Liver (tissue), 9 donors: ENCODE results near the gene SBNO1. TPM values are rescaled to one million over a fixed set of nuclear protein-coding genes. Genes with fewer than 3 reads are reported as not detected.

Experiments used
- DNase-seq: peaks from one replicate; pipeline ENCODE4 v3.0.0-alpha.2; 2017; ENCODE audit warnings: low spot score
- H3K27ac ChIP-seq, 2 donors: one replicate each; pipeline ENCODE4 v1.7.0; 2013; ENCODE audit warnings: inconsistent platforms in 2 of 2, low read length in 2 of 2, control low read depth in 1 of 2, low read depth in 1 of 2, mild to moderate bottlenecking in 1 of 2
- H3K27me3 ChIP-seq, 4 donors: one replicate each; pipeline versions ENCODE4 v1.6.1 to v1.7.0; 2013; ENCODE audit warnings: low read length in 3 of 4, inconsistent platforms in 1 of 4, mild to moderate bottlenecking in 1 of 4, moderate library complexity in 1 of 4; ENCODE audit not compliant: control insufficient read depth in 4 of 4, insufficient read depth in 4 of 4
- H3K36me3 ChIP-seq, 4 donors: one replicate each; pipeline versions ENCODE4 v1.6.1 to v1.7.0; 2013; ENCODE audit warnings: low read length in 3 of 4, mild to moderate bottlenecking in 3 of 4, low read depth in 1 of 4, moderate library complexity in 1 of 4; ENCODE audit not compliant: control insufficient read depth in 4 of 4, insufficient read depth in 3 of 4
- H3K4me1 ChIP-seq, 4 donors: one replicate each; pipeline versions ENCODE4 v1.6.1 to v1.7.0; 2013; ENCODE audit warnings: low read length in 3 of 4, mild to moderate bottlenecking in 3 of 4, moderate library complexity in 1 of 4; ENCODE audit not compliant: control insufficient read depth in 4 of 4, insufficient read depth in 4 of 4
- H3K4me3 ChIP-seq, 3 donors: one replicate each; pipeline versions ENCODE4 v1.6.1 to v1.7.0; 2013; ENCODE audit warnings: low read length in 3 of 3, control low read depth in 1 of 3, low read depth in 1 of 3, mild to moderate bottlenecking in 1 of 3
- H3K9ac ChIP-seq, 2 donors: one replicate each; pipeline ENCODE4 v1.7.0; 2013; ENCODE audit warnings: low read length in 2 of 2, mild to moderate bottlenecking in 2 of 2, moderate library complexity in 2 of 2, control low read depth in 1 of 2, low read depth in 1 of 2
- H3K9me3 ChIP-seq, 4 donors: one replicate each; pipeline versions ENCODE4 v1.6.1 to v1.7.0; 2013; ENCODE audit warnings: low read length in 3 of 4; ENCODE audit not compliant: control insufficient read depth in 4 of 4
- ATF3 ChIP-seq: IDR thresholded peaks from 2 replicates; pipeline ENCODE4 v1.6.1; 2016; ENCODE audit warnings: antibody characterized with exemption
- CTCF ChIP-seq: fragments of 150-350 bp; IDR thresholded peaks from 2 replicates; pipeline ENCODE4 v1.5.1; 2017; ENCODE audit warnings: improper control_type of control experiment, low read depth, low read length; ENCODE audit not compliant: missing input control
- EGR1 ChIP-seq, 2 donors: IDR thresholded peaks; 2 replicates each; pipeline ENCODE4 v1.6.1; 2016 to 2018; ENCODE audit warnings: antibody characterized with exemption in 2 of 2, low read depth in 2 of 2
- FOXA2 ChIP-seq: IDR thresholded peaks from 2 replicates; pipeline ENCODE4 v1.6.1; 2016; ENCODE audit warnings: antibody characterized with exemption
- HNF4A ChIP-seq, 2 donors: conservative IDR thresholded peaks; 2 replicates each; pipeline ENCODE4 v1.6.1; 2016; ENCODE audit warnings: antibody characterized with exemption in 2 of 2, mild to moderate bottlenecking in 2 of 2
- HNF4G ChIP-seq: IDR thresholded peaks from 2 replicates; pipeline ENCODE4 v1.6.1; 2016; ENCODE audit warnings: antibody characterized with exemption
- JUND ChIP-seq, 2 donors: IDR thresholded peaks; 2 replicates each; pipeline ENCODE4 v1.6.1; 2016; ENCODE audit warnings: antibody characterized with exemption in 2 of 2
- MAX ChIP-seq: IDR thresholded peaks from 2 replicates; pipeline ENCODE4 v1.6.1; 2016; ENCODE audit warnings: antibody characterized with exemption
- NR2F2 ChIP-seq: IDR thresholded peaks from 2 replicates; pipeline ENCODE4 v1.6.1; 2016; ENCODE audit warnings: antibody characterized with exemption
- RAD21 ChIP-seq, 2 donors: IDR thresholded peaks; 2 replicates each; pipeline ENCODE4 v1.6.1; 2016; ENCODE audit warnings: antibody characterized with exemption in 2 of 2, mild to moderate bottlenecking in 2 of 2
- RXRA ChIP-seq, 2 donors: IDR thresholded peaks; 2 replicates each; pipeline ENCODE4 v1.6.1; 2017 to 2018; ENCODE audit warnings: antibody characterized with exemption in 2 of 2, mild to moderate bottlenecking in 1 of 2
- SP1 ChIP-seq: IDR thresholded peaks from 2 replicates; pipeline ENCODE4 v1.6.1; 2018; ENCODE audit warnings: antibody characterized with exemption, mild to moderate bottlenecking
- YY1 ChIP-seq: IDR thresholded peaks from 2 replicates; pipeline ENCODE4 v1.6.1; 2016; ENCODE audit warnings: antibody characterized with exemption, mild to moderate bottlenecking
- ZBTB33 ChIP-seq: IDR thresholded peaks from 2 replicates; pipeline ENCODE4 v1.6.1; 2016; ENCODE audit warnings: antibody characterized with exemption
- WGBS: extraction: QIAGEN DNeasy Blood & Tissue Kit; methylation state at CpG from one replicate; pipeline ENCODE4 v1.1.7; 2013; 5-methylcytosine and 5-hydroxymethylcytosine counted together
- polyA plus RNA-seq, 2 donors: library from polyadenylated mRNA; stranded (reverse) in 1 of 2; unstranded in 1 of 2; fragments of 200-250 nt in 1 of 2; fragments of >200 nt in 1 of 2; fragmentation: Nextera tagmentation in 1 of 2; extraction: Ambion mirVana in 1 of 2; gene quantifications; one replicate each; pipeline versions ENCODE4 v1.2.1 to v1.2.3, GENCODE V29; 2013 to 2015
- total RNA-seq, 2 donors: library from RNA; depleted of rRNA; stranded (reverse); fragments of >200 nt; gene quantifications; one replicate each; pipeline ENCODE4 v1.2.3, GENCODE V29; 2014
- TF ChIP-seq, protein P1 (sequence below): IDR thresholded peaks from 2 replicates; pipeline ENCODE4 v1.6.1; 2016; ENCODE audit warnings: antibody characterized with exemption, mild to moderate bottlenecking
- donor health status: healthy.
- donor health status: healthy.
- donor health status: healthy.
- donor health status: healthy.
- donor health status: healthy.

The SBNO1 gene
- total and polyA plus RNA-seq, 4 donors, result 4.0 to 19.8 (median 10.4) TPM

- Histone ChIP-seq H3K27ac (no peak overlapping the region), H3K9me3 (no peaks in the 10 kb centered on the region), H3K9ac (no peak overlapping the region), H3K4me1 (peaks cover 0 to 4% (median 3%) of the 10 kb centered on the region in 4 donors), H3K4me3 (no peak overlapping the region), H3K27me3 (no peaks in the 10 kb centered on the region), H3K36me3 (peaks cover 8 to 42% (median 30%) of the 10 kb centered on the region in 4 donors)
- no peak for DNase-seq
- TF ChIP-seq MAX, result no peak
- no peak for TF ChIP-seq SP1
- no peak for TF ChIP-seq RXRA (IDR thresholded peaks at IDR 0.05)
- TF ChIP-seq RAD21 (IDR thresholded peaks at IDR 0.05), result no peak
- TF ChIP-seq, protein P1, sequence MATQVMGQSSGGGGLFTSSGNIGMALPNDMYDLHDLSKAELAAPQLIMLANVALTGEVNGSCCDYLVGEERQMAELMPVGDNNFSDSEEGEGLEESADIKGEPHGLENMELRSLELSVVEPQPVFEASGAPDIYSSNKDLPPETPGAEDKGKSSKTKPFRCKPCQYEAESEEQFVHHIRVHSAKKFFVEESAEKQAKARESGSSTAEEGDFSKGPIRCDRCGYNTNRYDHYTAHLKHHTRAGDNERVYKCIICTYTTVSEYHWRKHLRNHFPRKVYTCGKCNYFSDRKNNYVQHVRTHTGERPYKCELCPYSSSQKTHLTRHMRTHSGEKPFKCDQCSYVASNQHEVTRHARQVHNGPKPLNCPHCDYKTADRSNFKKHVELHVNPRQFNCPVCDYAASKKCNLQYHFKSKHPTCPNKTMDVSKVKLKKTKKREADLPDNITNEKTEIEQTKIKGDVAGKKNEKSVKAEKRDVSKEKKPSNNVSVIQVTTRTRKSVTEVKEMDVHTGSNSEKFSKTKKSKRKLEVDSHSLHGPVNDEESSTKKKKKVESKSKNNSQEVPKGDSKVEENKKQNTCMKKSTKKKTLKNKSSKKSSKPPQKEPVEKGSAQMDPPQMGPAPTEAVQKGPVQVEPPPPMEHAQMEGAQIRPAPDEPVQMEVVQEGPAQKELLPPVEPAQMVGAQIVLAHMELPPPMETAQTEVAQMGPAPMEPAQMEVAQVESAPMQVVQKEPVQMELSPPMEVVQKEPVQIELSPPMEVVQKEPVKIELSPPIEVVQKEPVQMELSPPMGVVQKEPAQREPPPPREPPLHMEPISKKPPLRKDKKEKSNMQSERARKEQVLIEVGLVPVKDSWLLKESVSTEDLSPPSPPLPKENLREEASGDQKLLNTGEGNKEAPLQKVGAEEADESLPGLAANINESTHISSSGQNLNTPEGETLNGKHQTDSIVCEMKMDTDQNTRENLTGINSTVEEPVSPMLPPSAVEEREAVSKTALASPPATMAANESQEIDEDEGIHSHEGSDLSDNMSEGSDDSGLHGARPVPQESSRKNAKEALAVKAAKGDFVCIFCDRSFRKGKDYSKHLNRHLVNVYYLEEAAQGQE, result no peak
- no peak for TF ChIP-seq ZBTB33
- no peak for TF ChIP-seq JUND (IDR thresholded peaks at IDR 0.05)
- TF ChIP-seq EGR1 (IDR thresholded peaks at IDR 0.05; ENCODE audit: low read depth in 2 of 2), result no peak
- no peak for TF ChIP-seq FOXA2
- TF ChIP-seq NR2F2, result no peak
- no peak for TF ChIP-seq YY1
- TF ChIP-seq HNF4A (conservative IDR thresholded peaks at IDR 0.05), result no peak
- no peak for TF ChIP-seq CTCF
- no peak for TF ChIP-seq HNF4G
- 77% methylated on average over 9 of the region's 9 CpGs for WGBS
These were observed 104.6 kb downstream of the SBNO1 start for GRCh38 chr12:123260081-123260480.

DNA sequence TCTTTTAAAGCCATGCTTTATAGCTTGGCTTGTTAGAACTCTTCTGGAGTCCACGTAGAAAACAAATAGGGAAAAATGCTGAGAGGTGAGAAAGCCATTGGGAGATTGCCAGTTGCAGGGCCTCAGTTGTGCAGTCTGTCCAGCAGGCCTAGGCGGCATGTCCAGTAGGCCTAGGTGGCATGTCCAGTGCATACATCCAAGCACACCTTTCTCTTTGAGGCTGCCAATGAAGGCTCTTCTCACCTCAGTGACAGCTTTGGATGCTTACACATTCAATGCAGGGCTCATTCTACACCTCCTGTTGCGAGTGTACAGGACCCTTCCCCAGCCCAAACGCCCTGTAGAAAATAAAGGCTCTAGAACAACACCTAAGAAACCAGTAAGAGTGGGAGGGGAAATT, 106.1 kb downstream of the SBNO1 start:
- H3K4me3 ChIP-seq, result no peak overlapping the region
- H3K36me3 ChIP-seq, result peaks cover 14 to 54% (median 41%) of the 10 kb centered on the region in 4 donors
- TF ChIP-seq YY1, result no peak
- TF ChIP-seq SP1, result no peak
- no peak for TF ChIP-seq EGR1 (IDR thresholded peaks at IDR 0.05; ENCODE audit: low read depth in 2 of 2)
- no peak for TF ChIP-seq HNF4A (conservative IDR thresholded peaks at IDR 0.05)
- TF ChIP-seq JUND (IDR thresholded peaks at IDR 0.05), result no peak
- no peak for TF ChIP-seq CTCF
- TF ChIP-seq RAD21 (IDR thresholded peaks at IDR 0.05), result no peak
- no peak for TF ChIP-seq ATF3
- H3K27me3 ChIP-seq, result no peaks in the 10 kb centered on the region
- no peak for DNase-seq
- no peaks in the 10 kb centered on the region for H3K9me3 ChIP-seq
- no peak overlapping the region for H3K9ac ChIP-seq
- WGBS, result 70% methylated on average over 4 of the region's 4 CpGs
- no peak overlapping the region for H3K27ac ChIP-seq
- peaks cover 0 to 4% (median 3%) of the 10 kb centered on the region in 4 donors for H3K4me1 ChIP-seq
